Endothelial cell of umbilical vein (primary cell): ENCODE measurements around the gene RTL10. TPM values are rescaled to one million over a fixed set of nuclear protein-coding genes. Genes with fewer than 3 reads are reported as not detected.

Source experiments
- BruUV-seq: library from RNA; stranded (reverse); fragments of 400-500 nt; replicated peaks from 2 replicates; lab custom pipeline; 2021; lab: Mats Ljungman, UMichigan
- CTCF ChIA-PET: fragments of 300-600, 350-600 bp; sonication (Branson Sonifier 250); formaldehyde crosslinking; loops from one replicate; lab custom pipeline; 2021; ENCODE audit warnings: antibody characterized with exemption, inconsistent platforms; lab: Charles Lee
- POLR2A ChIA-PET: fragments of 300-600, 350-600 bp; sonication (Branson Sonifier 250); formaldehyde crosslinking; loops from one replicate; lab custom pipeline; 2021; ENCODE audit warnings: antibody characterized with exemption, inconsistent platforms; lab: Charles Lee
- DNase-seq: peaks from one replicate; pipeline ENCODE4 v3.0.0-alpha.2; 2011; ENCODE audit warnings: low read depth, low spot score
- FAIRE-seq: peaks from 2 replicates; lab custom pipeline; 2011; peaks lifted over from hg19 to GRCh38; lab: Jason Lieb, UNC
- H2AFZ ChIP-seq: 2 replicates; pipeline ENCODE4 v1.6.0; 2012; ENCODE audit warnings: low read depth, low read length, control low read depth, inconsistent platforms
- H3K27ac ChIP-seq: 2 replicates; pipeline ENCODE4 v1.5.1; 2011; ENCODE audit warnings: low read depth, mild to moderate bottlenecking, control low read depth, low read length, moderate library complexity; ENCODE audit not compliant: insufficient read depth
- H3K27me3 ChIP-seq, 2 experiments: 2 replicates each; pipeline versions ENCODE4 v1.6.0 to v1.6.1; 2011; ENCODE audit warnings: low read length in 2 of 2, mixed read lengths in 1 of 2; ENCODE audit not compliant: control insufficient read depth in 2 of 2, insufficient read depth in 2 of 2
- H3K36me3 ChIP-seq, 2 experiments: 2 replicates in 1 of 2; 3 replicates in 1 of 2; pipeline ENCODE4 v1.5.1; 2011; ENCODE audit warnings: low read length in 2 of 2, mild to moderate bottlenecking in 1 of 2, moderate library complexity in 1 of 2; ENCODE audit not compliant: control insufficient read depth in 2 of 2, insufficient read depth in 2 of 2; ENCODE audit errors: extremely low read depth in 1 of 2
- H3K4me1 ChIP-seq: 3 replicates; pipeline ENCODE4 v1.5.1; 2011; ENCODE audit warnings: mild to moderate bottlenecking, low read length; ENCODE audit not compliant: control insufficient read depth, insufficient read depth; ENCODE audit errors: extremely low read depth
- H3K4me2 ChIP-seq: 2 replicates; pipeline ENCODE4 v1.6.1; 2011; ENCODE audit warnings: low read length, control low read depth, mixed read lengths; ENCODE audit not compliant: insufficient read depth
- H3K4me3 ChIP-seq, 3 experiments: fragments of 200-600 bp in 1 of 3; sonication (generic), shearing (Covaris generic) in 1 of 3; replicated peaks in 1 of 3; 2 replicates each; pipeline ENCODE4 v1.5.1; 2011 to 2016; ENCODE audit warnings: control low read depth in 3 of 3, low read length in 3 of 3, mild to moderate bottlenecking in 2 of 3, inconsistent platforms in 1 of 3, low read depth in 1 of 3, moderate library complexity in 1 of 3; ENCODE audit not compliant: insufficient read depth in 1 of 3
- H3K79me2 ChIP-seq: 2 replicates; pipeline ENCODE4 v1.6.0; 2012; ENCODE audit warnings: low read length, inconsistent platforms; ENCODE audit not compliant: control insufficient read depth, insufficient read depth
- H3K9ac ChIP-seq: replicated peaks from 2 replicates; pipeline ENCODE3; 2011; ENCODE audit warnings: low read length, control low read depth; ENCODE audit not compliant: insufficient read depth; ENCODE audit errors: extremely low read depth
- H3K9me1 ChIP-seq: replicated peaks from 3 replicates; pipeline ENCODE4 v1.6.0; 2011; ENCODE audit warnings: mild to moderate bottlenecking, low read length; ENCODE audit not compliant: control insufficient read depth, insufficient read depth; ENCODE audit errors: extremely low read depth
- H3K9me3 ChIP-seq: replicated peaks from 2 replicates; pipeline ENCODE4 v1.5.1; 2012; ENCODE audit warnings: low read length, inconsistent platforms; ENCODE audit not compliant: control insufficient read depth, insufficient read depth
- H4K20me1 ChIP-seq: replicated peaks from 2 replicates; pipeline ENCODE3; 2011; ENCODE audit warnings: mild to moderate bottlenecking, low read length; ENCODE audit not compliant: control insufficient read depth, insufficient read depth; ENCODE audit errors: extremely low read depth
- EZH2 ChIP-seq: IDR thresholded peaks from 2 replicates; pipeline ENCODE4 v1.6.1; 2012; ENCODE audit warnings: borderline replicate concordance, low read depth, mild to moderate bottlenecking, moderate library complexity, low read length, inconsistent platforms; ENCODE audit not compliant: severe bottlenecking
- FOS ChIP-seq: IDR thresholded peaks from 2 replicates; pipeline ENCODE4 v1.6.1; 2011; ENCODE audit warnings: mild to moderate bottlenecking, low read length, moderate library complexity, borderline replicate concordance; ENCODE audit not compliant: insufficient read depth
- GATA2 ChIP-seq: IDR thresholded peaks from 2 replicates; pipeline ENCODE4 v1.7.0; 2011; ENCODE audit warnings: low read depth, mild to moderate bottlenecking, moderate library complexity, mixed read lengths, low read length; ENCODE audit not compliant: insufficient read length, insufficient read depth
- JUN ChIP-seq: IDR thresholded peaks from 2 replicates; pipeline ENCODE4 v1.6.1; 2011; ENCODE audit warnings: borderline replicate concordance, low read depth; ENCODE audit not compliant: insufficient read length, insufficient read depth
- MYC ChIP-seq: IDR thresholded peaks from one replicate; pipeline ENCODE4 v1.6.1; 2011; ENCODE audit warnings: mild to moderate bottlenecking, low read depth, low read length
- POLR2A ChIP-seq: IDR thresholded peaks from 2 replicates; pipeline ENCODE4 v1.6.1; 2012; ENCODE audit warnings: low read depth, mild to moderate bottlenecking, control low read depth, low read length
- POLR2AphosphoS5 ChIP-seq: IDR thresholded peaks from 2 replicates; pipeline ENCODE4 v1.6.1; 2012; ENCODE audit warnings: low read depth, mild to moderate bottlenecking, control low read depth, low read length, moderate library complexity; ENCODE audit not compliant: insufficient read depth
- dilution Hi-C: fragments of 300-500 bp; cut with MboI; formaldehyde crosslinking; loops from one replicate; pipeline ENCODE4 v1.15.0; 2019; ENCODE audit warnings: low sequenced_read_pairs; ENCODE audit not compliant: extremely low pct_ligation_motif_present
- intact Hi-C: fragments of 100-400 bp; cut with micrococcal nuclease; formaldehyde crosslinking; loops from one replicate; pipeline ENCODE4 v1.10.0; 2022
- polyA plus RNA-seq, 4 experiments: library from polyadenylated mRNA; depleted of rRNA in 3 of 4; stranded (reverse) in 3 of 4; unstranded in 1 of 4; fragments of >200 nt; gene quantifications; 2 replicates each; pipeline versions ENCODE4 v1.2.1 to v1.2.3, GENCODE V29; 2011 to 2012; ENCODE audit warnings: missing spikeins in 1 of 4
- total RNA-seq: library from RNA; stranded (reverse); gene quantifications from 2 replicates; pipeline ENCODE4 v1.2.3, GENCODE V29; 2021
- TF ChIP-seq, protein P1 (sequence below), 2 donors: IDR thresholded peaks; 1 replicate in 1 of 2; 2 replicates in 1 of 2; pipeline ENCODE4 v1.5.1; 2011; ENCODE audit warnings: low read length in 2 of 2, mild to moderate bottlenecking in 2 of 2, moderate library complexity in 2 of 2, control low read depth in 1 of 2, inconsistent platforms in 1 of 2, low read depth in 1 of 2; ENCODE audit not compliant: insufficient read depth in 1 of 2; ENCODE audit errors: extremely low read depth in 1 of 2
- TF ChIP-seq, protein P2 (sequence below): IDR thresholded peaks from 2 replicates; pipeline ENCODE4 v1.6.1; 2011; ENCODE audit not compliant: insufficient read depth, insufficient read length

The RTL10 gene
- total and polyA plus RNA-seq, 2 donors (not counting 3 experiments of a cell fraction or from before 2014, with no cell fraction given), result 31.9 to 40.8 TPM

DNA sequence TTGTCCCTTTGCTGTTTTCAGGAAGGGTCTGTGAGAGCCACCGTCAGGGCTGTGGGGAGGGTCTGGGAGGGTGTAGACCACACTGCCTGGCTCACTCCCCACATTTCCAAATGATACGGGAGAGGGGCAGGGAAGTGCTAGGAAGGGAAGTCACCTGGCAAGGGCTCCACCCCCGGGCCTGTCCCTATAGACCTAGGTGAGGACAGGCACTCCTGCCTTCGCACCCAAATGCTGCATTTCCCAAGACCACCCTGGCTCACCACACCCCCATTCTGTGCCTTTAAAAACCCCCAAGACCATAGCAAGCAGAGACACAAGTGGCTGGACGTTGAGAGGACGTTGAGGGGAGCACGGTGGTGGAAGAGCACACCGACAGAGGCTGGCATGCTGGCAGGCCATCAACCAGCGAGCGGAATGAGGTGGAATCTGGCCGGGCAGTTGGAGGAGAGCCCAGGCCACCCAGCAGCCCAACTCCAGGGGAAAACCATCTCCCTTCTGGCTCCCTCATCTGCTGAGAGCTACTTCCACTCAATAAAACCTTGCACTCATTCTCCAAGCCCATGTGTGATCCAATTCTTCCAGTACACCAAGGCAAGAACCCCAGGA lies 45.7 kb downstream of the RTL10 start:
- Histone ChIP-seq H3K4me3 (no peak overlapping the region), H4K20me1 (no peaks in the 10 kb centered on the region), H3K4me1 (peaks cover 14% of the 10 kb centered on the region), H2AFZ (no peak overlapping the region), H3K36me3 (no peaks in the 10 kb centered on the region), H3K9me3 (no peaks in the 10 kb centered on the region), H3K27me3 (no peaks in the 10 kb centered on the region), H3K27ac (no peak overlapping the region), H3K4me2 (no peak overlapping the region), H3K79me2 (no peaks in the 10 kb centered on the region), H3K9me1 (no peaks in the 10 kb centered on the region), H3K9ac (no peak overlapping the region)
- FAIRE-seq (no peak), DNase-seq (no peak)
- no TSS peak for BruUV-seq
- intact Hi-C loops (no loop called here), dilution Hi-C loops (no loop called here)
- no peak for TF ChIP-seq POLR2AphosphoS5
- no peak for TF ChIP-seq JUN
- no peak for TF ChIP-seq POLR2A
- no peak for TF ChIP-seq FOS
- TF ChIP-seq, protein P1, sequence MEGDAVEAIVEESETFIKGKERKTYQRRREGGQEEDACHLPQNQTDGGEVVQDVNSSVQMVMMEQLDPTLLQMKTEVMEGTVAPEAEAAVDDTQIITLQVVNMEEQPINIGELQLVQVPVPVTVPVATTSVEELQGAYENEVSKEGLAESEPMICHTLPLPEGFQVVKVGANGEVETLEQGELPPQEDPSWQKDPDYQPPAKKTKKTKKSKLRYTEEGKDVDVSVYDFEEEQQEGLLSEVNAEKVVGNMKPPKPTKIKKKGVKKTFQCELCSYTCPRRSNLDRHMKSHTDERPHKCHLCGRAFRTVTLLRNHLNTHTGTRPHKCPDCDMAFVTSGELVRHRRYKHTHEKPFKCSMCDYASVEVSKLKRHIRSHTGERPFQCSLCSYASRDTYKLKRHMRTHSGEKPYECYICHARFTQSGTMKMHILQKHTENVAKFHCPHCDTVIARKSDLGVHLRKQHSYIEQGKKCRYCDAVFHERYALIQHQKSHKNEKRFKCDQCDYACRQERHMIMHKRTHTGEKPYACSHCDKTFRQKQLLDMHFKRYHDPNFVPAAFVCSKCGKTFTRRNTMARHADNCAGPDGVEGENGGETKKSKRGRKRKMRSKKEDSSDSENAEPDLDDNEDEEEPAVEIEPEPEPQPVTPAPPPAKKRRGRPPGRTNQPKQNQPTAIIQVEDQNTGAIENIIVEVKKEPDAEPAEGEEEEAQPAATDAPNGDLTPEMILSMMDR (IDR thresholded peaks at IDR 0.05; ENCODE audit: extremely low read depth in 1 of 2, insufficient read depth in 1 of 2, low read depth in 1 of 2, low read length in 2 of 2), result no peak
- TF ChIP-seq MYC, result no peak
- TF ChIP-seq, protein P2, sequence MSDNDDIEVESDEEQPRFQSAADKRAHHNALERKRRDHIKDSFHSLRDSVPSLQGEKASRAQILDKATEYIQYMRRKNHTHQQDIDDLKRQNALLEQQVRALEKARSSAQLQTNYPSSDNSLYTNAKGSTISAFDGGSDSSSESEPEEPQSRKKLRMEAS, result no peak
- no peak for TF ChIP-seq GATA2
- no peak for TF ChIP-seq EZH2
- CTCF ChIA-PET, result interaction anchor here (0.8 to 2.1 kb wide), 3 partner anchors 52 to 101 kb away, joined by 3 to 9 read pairs (median 3); no protein-coding TSS in a partner anchor
- POLR2A ChIA-PET, result no interaction called here
